CD4-positive, alpha-beta T cell treated with Interleukin-1 beta for 1 hour (primary cell): ENCODE data around the gene GALT.

Experiments
- DNase-seq, 2 donors: peaks; one replicate each; pipeline ENCODE4 v3.0.0-alpha.2; 2020 to 2022

Gene GALT

DNA sequence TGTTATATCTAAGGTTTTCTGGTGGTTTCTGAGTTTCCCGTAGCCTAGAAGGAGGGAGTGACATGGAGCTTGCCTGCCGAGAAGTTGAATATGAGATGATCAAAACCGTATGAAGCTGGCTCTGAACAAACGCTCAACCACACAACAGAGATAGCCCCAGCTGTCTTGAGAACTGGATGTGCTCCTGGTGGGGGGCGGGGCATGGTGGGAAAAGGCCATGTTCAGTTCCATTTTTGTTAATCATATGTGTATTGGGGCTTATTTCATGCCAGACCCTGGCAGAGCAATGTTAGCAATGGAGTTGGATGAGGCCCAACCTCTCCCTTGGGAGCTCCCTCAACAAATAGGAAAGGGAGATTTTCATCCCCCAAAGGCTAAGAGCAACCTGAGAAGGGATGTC is 39.8 kb downstream of the GALT start:
- DNase-seq, result no peak

DNA sequence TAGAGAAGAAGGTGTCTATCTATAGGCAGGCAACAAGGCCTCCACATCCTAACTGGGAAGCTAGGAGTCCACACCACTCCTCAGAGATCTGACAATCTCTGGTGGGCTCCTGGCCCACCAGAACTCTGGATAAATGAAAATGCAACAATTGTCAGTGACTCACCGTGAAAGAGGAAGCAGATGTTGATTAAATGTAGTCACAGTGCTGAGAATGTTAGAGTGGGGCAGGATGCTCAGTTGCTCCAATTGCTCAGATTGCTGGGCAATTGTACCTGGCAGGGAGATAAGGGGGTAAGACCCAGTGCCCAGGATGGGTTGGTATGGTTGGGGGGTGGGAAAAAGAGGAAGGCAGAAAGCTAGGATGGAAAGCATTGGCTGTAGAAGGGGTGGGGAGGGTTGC is 40.3 kb downstream of the GALT start:
- no peak for DNase-seq

DNA sequence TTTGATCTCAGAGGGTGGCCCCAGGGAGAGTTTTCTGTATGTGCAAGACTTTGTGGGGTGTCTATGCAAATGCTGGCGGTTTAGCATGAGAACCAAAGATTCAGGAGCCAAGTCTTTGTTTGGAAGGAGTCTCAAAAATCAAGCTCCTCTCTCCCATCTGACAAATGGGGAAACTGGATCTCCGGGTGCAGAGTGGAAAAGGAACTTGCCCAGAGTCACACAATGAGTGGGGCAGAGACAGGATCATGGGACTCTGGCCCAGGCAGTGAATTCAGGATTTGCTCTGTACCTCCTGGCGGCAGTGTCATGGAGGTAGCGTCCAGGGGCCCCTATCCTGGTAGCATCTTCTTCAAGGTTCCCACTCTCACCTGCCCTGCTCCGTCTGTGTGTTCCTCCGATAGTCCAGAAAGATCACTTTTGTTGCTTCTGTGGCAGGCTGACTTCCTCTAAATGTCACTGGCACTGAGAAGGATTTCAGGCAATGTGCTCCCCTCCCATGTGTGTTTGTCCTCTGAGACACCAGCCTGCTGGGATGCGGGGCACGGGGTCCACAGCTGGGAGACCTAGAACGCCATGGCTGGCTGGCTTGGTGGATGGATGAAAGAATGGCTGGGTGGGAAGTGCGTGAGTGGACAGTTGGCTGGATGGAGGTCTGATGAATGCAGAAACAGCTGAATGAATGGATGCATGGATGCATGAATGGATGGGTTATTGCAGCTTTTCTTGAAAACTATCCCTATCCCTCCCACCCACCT is 41.0 kb downstream of the GALT start:
- no peak for DNase-seq

DNA sequence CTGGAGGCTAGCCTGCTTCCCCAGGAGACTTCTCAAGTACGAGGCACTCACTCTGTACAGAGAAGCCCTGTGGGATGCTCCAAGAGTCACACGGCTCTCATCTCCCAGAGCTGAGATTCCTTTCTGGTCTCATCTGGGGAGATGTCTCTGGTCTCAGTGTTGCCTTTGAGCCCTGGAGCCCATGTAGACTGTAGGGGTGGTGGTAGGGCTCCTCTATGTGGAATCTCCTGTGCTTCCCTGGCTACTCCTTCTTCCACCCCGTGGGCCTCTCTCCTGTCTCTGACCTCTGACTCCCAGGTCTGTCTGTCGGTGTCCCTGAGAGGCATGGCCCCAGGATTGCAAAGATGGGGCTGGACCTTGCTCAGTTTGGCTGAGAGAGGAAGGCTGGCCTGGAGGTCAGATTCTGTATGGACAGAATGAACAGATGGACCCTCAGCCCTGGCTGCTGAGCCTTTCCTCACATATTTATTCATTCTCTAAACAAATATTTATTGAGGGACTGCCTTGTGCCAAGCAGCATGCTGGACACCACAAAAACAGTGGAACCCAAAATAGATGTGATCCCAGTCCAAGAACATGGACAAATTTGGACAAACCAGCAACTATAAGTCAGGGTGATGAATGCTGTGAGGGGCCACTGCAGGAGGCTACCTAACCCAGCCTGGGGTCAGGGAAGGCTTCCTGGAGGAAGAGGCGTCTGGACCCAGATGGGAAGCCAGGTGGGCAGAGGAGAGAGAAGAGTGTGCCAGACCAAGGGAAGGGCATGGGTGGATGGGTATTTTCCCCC is 42.0 kb downstream of the GALT start:
- no peak for DNase-seq

DNA sequence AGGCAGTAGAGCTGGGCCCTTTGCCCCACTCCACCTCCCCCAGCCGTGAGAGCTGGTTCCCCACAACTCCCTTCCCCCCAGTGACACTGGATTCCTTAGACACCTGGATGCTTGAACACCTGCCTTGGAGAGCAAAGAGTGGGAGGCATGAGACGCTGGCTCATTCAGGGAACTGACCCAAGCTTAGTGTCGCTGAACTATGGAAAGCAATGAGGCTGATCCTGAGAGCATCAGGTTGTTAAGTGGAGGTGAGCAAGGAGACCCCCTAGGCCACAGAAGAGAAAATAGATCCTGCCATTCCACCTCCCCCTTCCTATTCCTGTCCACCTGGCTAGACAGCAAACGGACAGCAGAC is 42.6 kb downstream of the GALT start:
- DNase-seq, result no peak

DNA sequence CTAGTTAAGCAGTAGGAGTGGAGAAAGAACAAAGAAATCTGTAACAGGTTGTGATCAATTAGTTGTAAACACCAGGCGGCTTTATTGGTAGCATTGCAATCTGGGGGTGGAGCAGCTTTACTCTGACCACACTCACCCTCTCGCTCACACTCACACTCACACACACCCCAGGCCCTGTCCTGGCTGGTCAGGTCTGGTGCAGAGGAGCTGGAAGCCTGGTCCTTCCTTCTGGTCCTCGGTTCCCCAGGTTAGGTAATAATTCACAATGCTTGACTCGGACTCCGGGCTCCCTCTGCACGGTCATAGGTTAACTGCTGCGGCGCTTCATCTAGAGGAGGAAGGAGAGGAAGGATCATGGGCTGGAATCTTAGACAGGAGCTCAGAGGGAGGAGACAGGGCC is 43.0 kb downstream of the GALT start:
- no peak for DNase-seq

DNA sequence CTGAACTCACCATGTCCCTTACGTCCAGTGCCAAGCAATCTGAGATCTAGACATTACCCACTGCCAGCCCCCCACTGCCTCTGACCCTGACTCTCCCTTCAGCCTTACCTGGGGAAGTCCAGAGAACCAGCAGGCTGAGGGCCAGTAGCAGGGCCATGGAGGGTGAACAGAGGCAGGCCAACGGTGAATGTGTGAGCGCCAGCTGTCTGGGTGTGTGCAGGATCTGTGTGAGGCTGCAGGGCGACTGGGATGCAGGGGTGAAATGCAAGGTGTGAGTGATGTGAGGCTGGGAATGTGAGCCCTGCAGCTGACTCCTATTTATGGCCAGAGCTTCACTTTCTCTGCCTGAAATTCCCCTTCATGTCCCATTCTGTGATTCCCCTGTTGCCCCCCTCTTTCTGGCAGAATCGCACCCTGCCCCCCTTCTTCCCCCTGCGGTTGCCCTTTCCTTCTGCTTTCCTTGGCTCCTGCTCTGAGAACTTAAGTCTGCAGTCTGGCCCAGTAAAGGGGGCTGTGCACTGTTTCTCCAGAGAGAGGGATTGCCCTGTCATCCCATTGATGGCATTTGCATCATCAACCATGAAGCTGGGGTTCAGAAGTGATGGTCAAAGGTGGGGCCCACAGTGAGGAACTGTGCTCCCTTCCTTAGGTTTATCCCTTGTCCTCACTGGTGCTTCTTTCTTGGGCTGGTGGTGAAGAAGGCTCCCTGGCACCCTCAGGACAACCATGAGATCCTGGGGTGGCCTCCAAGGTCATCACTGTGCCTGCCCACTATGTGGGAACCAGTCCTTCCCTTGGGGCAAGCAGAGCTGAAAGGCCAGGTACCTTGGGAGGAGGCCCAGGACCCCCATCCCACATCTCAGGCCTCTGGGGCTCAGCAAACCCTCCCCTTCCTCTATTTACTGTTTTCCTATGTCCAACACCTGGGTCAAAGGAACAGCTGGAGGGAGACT is 44.8 kb downstream of the GALT start, which contains the start of gene CCL19:
TSS of gene CCL19 (minus strand) at position 294 of the 953 bp plus-strand sequence. CDS start at position 157, 137 bp downstream.
- DNase-seq, result no peak

DNA sequence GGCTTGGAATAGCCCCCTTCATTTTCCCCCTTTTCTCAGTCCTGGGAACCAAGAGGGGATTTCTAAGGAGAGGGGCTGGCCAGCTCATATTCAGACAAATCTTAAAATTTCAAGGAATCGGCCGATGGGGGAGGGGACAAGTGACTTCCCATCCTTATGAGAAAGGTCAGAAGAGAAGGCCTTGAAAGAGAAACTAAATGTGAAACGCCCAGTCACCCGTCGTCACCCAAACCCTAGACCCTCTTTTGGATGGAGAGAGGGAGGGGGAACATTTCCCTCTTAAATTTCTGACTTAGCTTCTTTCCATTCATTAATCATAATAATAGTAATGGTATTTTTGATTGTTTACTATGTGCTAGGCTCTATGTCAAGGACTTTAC is 45.5 kb downstream of the GALT start:
- no peak for DNase-seq

DNA sequence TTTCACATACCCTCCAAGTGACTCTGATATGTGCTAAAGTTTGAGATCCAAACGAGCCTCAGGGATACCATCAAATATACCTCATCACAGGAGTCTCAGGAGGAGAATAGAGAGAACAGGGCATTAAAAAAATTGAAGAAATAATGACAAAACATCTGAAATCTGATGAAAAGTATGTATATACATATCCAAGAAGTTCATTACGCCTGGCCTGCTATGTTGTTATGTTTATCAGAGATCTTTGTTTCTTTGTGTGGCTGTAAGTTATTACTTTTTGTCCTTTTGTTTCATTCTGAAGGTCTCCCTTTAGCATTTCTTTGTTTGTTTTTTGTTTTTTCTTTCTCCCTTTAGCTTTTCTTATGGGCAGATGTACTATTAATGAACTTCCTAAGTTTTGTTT is 47.1 kb downstream of the GALT start:
- no peak for DNase-seq

DNA sequence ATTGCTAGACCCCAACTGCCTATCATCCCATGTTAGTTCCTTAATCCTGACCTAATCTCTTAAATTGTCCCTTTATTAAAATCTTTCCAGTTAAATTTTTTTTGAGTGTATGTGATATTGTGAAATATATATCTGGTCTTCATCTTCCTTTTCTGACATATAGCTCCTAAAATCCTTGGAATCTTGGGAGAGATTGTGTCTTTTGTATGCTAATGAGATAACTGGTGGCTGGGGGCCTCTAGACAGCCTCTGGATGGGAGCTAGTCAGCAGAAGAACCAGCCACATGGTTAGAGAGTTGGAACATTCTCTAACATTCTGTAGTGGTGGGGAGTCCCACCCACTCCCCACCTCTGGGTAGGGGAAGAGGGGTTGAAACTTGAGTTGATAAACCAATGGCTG is 48.3 kb downstream of the GALT start:
- no peak for DNase-seq
